ENCODE results near the gene CDH5.

Gene CDH5

GRCh38 chr16:66354034-66354909, 12.2 kb upstream of the CDH5 start:
- DNase-seq (ENCODE audit: low read depth), result no peak

- no peak for DNase-seq (ENCODE audit: low read depth)
These were observed 11.0 kb upstream of the CDH5 start for GRCh38 chr16:66355526-66355925.

- no peak for DNase-seq (ENCODE audit: low read depth)
These were observed 9.0 kb upstream of the CDH5 start for GRCh38 chr16:66357523-66357928.

- DNase-seq (ENCODE audit: low read depth), result no peak
These were observed 8.3 kb upstream of the CDH5 start for GRCh38 chr16:66358231-66358630.

- no peak for DNase-seq (ENCODE audit: low read depth)
These were observed 7.5 kb upstream of the CDH5 start for GRCh38 chr16:66359012-66359411.

- no peak for DNase-seq (ENCODE audit: low read depth)
These were observed 6.5 kb upstream of the CDH5 start for GRCh38 chr16:66359811-66360608.

GRCh38 chr16:66360624-66361324, 5.7 kb upstream of the CDH5 start:
- DNase-seq (ENCODE audit: low read depth), result no peak

- DNase-seq (ENCODE audit: low read depth), result no peak
These were observed 4.8 kb upstream of the CDH5 start for GRCh38 chr16:66361604-66362135.

- no peak for DNase-seq (ENCODE audit: low read depth)
These were observed 3.2 kb upstream of the CDH5 start for GRCh38 chr16:66363211-66363777.

GRCh38 chr16:66364117-66364958, 2.2 kb upstream of the CDH5 start:
- DNase-seq (ENCODE audit: low read depth), result no peak

- no peak for DNase-seq (ENCODE audit: low read depth)
These were observed 1.6 kb upstream of the CDH5 start for GRCh38 chr16:66364959-66365306.

- no peak for DNase-seq (ENCODE audit: low read depth)
These were observed 840 bp upstream of the CDH5 start for GRCh38 chr16:66365651-66366050.

GRCh38 chr16:66367968-66368891, 1.7 kb downstream of the CDH5 start:
- no peak for DNase-seq (ENCODE audit: low read depth)

GRCh38 chr16:66369055-66369592, 2.6 kb downstream of the CDH5 start:
- DNase-seq (ENCODE audit: low read depth), result no peak

GRCh38 chr16:66370786-66371684, 4.5 kb downstream of the CDH5 start:
- DNase-seq (ENCODE audit: low read depth), result no peak

GRCh38 chr16:66372078-66372897, 5.8 kb downstream of the CDH5 start:
- DNase-seq (ENCODE audit: low read depth), result no peak

- DNase-seq (ENCODE audit: low read depth), result no peak
These were observed 6.3 kb downstream of the CDH5 start for GRCh38 chr16:66372898-66373155.

GRCh38 chr16:66373667-66374066, 7.2 kb downstream of the CDH5 start:
- no peak for DNase-seq (ENCODE audit: low read depth)

All from activated T-helper 1 cell treated with Interleukin-2 at 50 U/mL for 16 hours (primary cell).